Adrenal gland (tissue), 12 donors: ENCODE measurements around the gene PEPD. TPM values are rescaled to one million over a fixed set of nuclear protein-coding genes. Genes with fewer than 3 reads are reported as not detected.

Source experiments
- DNase-seq, 7 donors: peaks; one replicate each; pipeline ENCODE4 v3.0.0-alpha.2; 2019 to 2020
- H3K27ac ChIP-seq, 5 donors: fragments of 200-600 bp; sonication (generic) in 4 of 5; 1 replicate in 3 of 5; 2 replicates in 2 of 5; pipeline versions ENCODE4 v1.5.1 to v1.8.0; 2016 to 2020; ENCODE audit warnings: mild to moderate bottlenecking in 1 of 5
- H3K27me3 ChIP-seq: fragments of 200-600 bp; 2 replicates; pipeline ENCODE4 v1.8.0; 2021
- H3K36me3 ChIP-seq, 2 donors: fragments of 200-600 bp; replicated peaks in 1 of 2; 1 replicate in 1 of 2; 2 replicates in 1 of 2; pipeline versions ENCODE4 v1.5.1 to v1.8.0; 2018 to 2022
- H3K4me1 ChIP-seq, 2 donors: fragments of 200-600 bp; replicated peaks in 1 of 2; 1 replicate in 1 of 2; 2 replicates in 1 of 2; pipeline versions ENCODE4 v1.5.1 to v1.8.0; 2018 to 2021
- H3K4me3 ChIP-seq, 4 donors: fragments of 200-600 bp; sonication (generic) in 3 of 4; one replicate each; pipeline ENCODE4 v1.5.1; 2016 to 2018
- H3K9me3 ChIP-seq, 3 donors: fragments of 200-600 bp; sonication (generic) in 1 of 3; replicated peaks in 1 of 3; 1 replicate in 2 of 3; 2 replicates in 1 of 3; pipeline versions ENCODE4 v1.5.1 to v1.8.0; 2016 to 2021
- POLR2A ChIP-seq, 2 donors: fragments of 450-650 bp; IDR thresholded peaks; one replicate each; pipeline ENCODE4 v1.6.1; 2017; ENCODE audit warnings: antibody characterized with exemption in 2 of 2, mild to moderate bottlenecking in 2 of 2, moderate library complexity in 1 of 2
- WGBS, 4 donors: extraction: QIAGEN DNeasy Blood & Tissue Kit in 2 of 4; methylation state at CpG; one replicate each; pipeline versions ENCODE4 v1.1.5 to v1.1.7; 2013 to 2017; 5-methylcytosine and 5-hydroxymethylcytosine counted together
- intact Hi-C, 2 donors: fragments of 100-400 bp; cut with DNase I; formaldehyde crosslinking; loops; one replicate each; pipeline versions ENCODE4 v1.14.1 to v1.15.0; 2022 to 2023
- polyA plus RNA-seq, 3 donors: library from polyadenylated mRNA; stranded (reverse); fragments of 200-250 nt in 2 of 3; fragments of 350-450 nt in 1 of 3; fragmentation: Illumina TruSeq in 1 of 3; extraction: RNeasy Lipid Tissue Mini Kit (QIAGEN cat#74804) in 1 of 3; gene quantifications; one replicate each; pipeline ENCODE4 v1.2.3, GENCODE V29; 2013 to 2014
- total RNA-seq, 9 donors: library from RNA; depleted of rRNA in 4 of 9; stranded (reverse); fragments of >200 nt in 4 of 9; fragments of 120-200 nt in 1 of 9; fragmentation: NEBNext Ultra II Directional in 1 of 9; extraction: Animal tissue kit (Norgen Biotek cat#: 25700) in 1 of 9; gene quantifications; one replicate each; pipeline versions ENCODE4 v1.1.0 to v1.2.4, GENCODE V29; 2013 to 2023
- TF ChIP-seq, protein P1 (sequence below), 6 experiments: fragments of 450-650 bp in 4 of 6; fragments of 200-600 bp in 2 of 6; sonication (generic) in 1 of 6; IDR thresholded peaks; 1 replicate in 5 of 6; 2 replicates in 1 of 6; pipeline versions ENCODE4 v1.5.1 to v1.8.0; 2016 to 2021; ENCODE audit warnings: antibody characterized with exemption in 6 of 6, mild to moderate bottlenecking in 2 of 6, moderate library complexity in 1 of 6
- donor health status: healthy with polysubstance abuse.
- donor health status: Bipolar disorder and iron deficiency.
- donor health status: DM: yes; HTN: yes; CAD: no.
- donor health status: DM: no; HTN: no; CAD: no.
- donor health status: DM: no; HTN: no; CAD: no.
- donor health status: DM: yes; HTN: yes; CAD: no.

The PEPD gene
- total and polyA plus RNA-seq, 12 donors = 24.4 to 311 (median 116) TPM

DNA sequence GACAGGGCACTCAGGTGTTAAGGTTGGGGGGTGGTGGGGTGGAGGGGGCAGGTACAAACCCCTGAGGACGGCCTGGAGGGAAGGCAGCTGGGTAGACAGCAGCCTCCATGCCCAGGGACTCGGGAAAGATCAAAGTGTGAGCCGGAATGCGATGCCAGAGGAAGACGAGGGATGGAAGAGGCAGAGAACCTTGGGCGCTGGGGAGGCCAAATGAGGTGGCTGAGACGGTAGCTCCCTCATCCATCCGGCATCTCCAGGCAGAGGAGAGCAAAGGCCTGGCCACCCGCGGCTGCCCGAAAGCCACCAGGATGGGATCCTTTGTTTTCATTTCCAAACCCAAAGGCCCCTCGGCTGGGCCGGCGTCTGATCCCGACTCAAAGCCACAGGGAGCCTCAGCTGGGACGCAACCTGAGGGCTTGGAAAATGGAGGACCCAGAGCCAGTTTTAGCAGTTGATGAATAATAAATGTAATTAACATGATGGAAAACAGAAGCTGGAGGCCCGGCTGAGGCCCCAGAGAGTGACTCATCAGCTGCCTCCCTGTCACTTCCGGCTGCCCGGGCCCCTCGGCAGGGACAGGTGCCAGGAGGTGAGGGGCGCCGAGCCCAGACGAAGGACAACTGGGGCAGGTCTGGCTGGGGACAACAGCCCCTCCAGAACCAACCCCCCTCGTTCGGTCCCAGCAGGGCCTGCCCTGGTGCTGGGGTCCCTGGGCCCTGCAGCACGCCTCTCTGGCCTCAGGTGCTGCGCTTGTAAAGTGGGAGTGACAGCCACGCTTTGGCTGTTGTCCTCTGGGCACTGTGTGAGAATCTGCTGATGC, 86.5 kb downstream of the PEPD start:
- Histone ChIP-seq H3K27ac (peak overlapping the region in 1 of 5 donors; percentile 47), H3K27me3 (no peaks in the 10 kb centered on the region), H3K4me1 (no peaks in the 10 kb centered on the region), H3K4me3 (no peak overlapping the region), H3K9me3 (no peaks in the 10 kb centered on the region), H3K36me3 (no peaks in the 10 kb centered on the region)
- TF ChIP-seq POLR2A (IDR thresholded peaks at IDR 0.05) = no peak
- TF ChIP-seq, protein P1, sequence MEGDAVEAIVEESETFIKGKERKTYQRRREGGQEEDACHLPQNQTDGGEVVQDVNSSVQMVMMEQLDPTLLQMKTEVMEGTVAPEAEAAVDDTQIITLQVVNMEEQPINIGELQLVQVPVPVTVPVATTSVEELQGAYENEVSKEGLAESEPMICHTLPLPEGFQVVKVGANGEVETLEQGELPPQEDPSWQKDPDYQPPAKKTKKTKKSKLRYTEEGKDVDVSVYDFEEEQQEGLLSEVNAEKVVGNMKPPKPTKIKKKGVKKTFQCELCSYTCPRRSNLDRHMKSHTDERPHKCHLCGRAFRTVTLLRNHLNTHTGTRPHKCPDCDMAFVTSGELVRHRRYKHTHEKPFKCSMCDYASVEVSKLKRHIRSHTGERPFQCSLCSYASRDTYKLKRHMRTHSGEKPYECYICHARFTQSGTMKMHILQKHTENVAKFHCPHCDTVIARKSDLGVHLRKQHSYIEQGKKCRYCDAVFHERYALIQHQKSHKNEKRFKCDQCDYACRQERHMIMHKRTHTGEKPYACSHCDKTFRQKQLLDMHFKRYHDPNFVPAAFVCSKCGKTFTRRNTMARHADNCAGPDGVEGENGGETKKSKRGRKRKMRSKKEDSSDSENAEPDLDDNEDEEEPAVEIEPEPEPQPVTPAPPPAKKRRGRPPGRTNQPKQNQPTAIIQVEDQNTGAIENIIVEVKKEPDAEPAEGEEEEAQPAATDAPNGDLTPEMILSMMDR (IDR thresholded peaks at IDR 0.05) = no peak
- intact Hi-C loops = loop anchor here in 1 of 2 donors (5.0 kb wide), 1 partner anchor 337 kb away; no protein-coding TSS in a partner anchor
- 60 to 84% (median 71%) methylated on average over 16 to 28 of the region's 28 CpGs for WGBS, 4 donors
- DNase-seq = peak in 1 of 7 donors; percentile 72

DNA sequence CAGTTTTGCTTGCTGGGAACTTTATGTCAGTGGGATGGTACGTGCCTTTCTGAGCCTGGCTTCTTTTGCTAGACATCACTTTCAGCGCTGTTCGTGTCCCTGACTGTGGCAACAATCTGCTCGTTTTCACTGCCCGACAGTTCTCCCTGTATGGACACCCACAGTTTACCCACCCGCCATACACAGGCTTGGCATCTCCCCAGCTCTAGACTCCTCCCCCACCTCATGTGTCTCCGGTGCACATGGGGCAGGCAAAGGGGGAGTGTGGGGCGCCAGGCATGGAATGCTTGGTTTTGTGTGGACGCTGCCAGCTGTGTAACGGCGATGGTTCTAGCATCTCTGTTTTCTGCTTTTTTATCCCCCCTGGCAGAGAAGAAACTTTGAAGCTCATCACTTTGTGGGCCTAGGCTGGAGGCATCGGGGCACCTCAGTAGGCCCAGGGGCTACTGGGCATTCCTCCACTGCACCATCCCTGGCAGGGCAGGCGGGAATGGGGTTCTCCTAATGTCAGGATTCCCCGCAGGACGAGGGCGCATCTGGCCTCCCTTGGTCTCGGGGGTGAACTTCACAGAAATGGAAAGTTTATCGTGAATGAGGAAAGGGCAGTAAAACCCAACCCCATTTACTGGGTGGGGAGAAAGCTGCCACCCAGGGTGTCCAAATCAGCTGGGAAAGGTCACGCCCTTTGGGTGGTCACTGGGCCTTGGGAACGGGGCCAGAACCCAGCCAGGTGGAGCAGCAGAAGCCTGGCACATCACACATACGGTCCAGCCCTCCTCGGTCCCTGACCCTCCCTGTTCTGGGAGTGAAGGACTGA, 87.3 kb downstream of the PEPD start:
- no peak for DNase-seq
- Histone ChIP-seq H3K27ac (no peak overlapping the region), H3K27me3 (no peaks in the 10 kb centered on the region), H3K4me1 (no peaks in the 10 kb centered on the region), H3K9me3 (no peaks in the 10 kb centered on the region), H3K36me3 (no peaks in the 10 kb centered on the region), H3K4me3 (no peak overlapping the region)
- TF ChIP-seq, protein P1 (IDR thresholded peaks at IDR 0.05) = no peak
- no peak for TF ChIP-seq POLR2A (IDR thresholded peaks at IDR 0.05)
- intact Hi-C loops = loop anchor here in 1 of 2 donors (5.0 kb wide), 1 partner anchor 338 kb away; no protein-coding TSS in a partner anchor
- WGBS, 4 donors = 89 to 93% (median 91%) methylated on average over 22 of the region's 22 CpGs

DNA sequence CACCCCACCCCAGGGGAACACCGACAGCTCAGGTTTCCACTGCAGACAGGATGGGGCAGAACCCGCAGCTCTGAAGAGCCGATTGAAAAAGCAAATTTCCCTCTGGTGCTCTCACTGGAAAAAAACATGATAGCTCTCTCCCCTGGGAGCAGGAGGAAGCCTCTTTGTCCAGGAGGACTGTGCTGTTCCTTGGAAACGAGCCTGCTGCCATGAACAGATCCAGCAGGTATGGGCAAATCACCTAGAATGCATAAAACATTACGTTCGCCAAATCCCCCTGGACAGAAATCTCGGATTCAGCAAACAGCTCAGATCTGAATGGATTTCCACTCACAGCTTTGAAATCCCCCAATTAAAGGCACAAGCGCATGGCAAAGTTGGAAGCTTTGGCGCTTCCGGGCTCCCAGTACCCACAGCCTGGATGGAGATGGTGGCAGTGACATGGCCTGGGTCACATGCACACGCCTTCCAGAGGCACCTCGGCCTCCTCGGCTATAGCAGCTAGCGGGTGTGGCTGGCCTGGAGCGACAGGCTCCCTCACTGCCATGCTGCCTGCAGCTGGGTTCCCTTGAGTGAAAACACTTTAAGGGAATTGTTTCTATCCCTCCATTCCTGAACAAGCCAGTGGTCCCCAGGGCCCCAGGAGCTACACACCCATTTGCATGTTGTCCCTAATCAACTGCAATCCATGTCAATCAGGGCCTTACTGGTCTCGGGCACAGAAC, 89.0 kb downstream of the PEPD start:
- Histone ChIP-seq H3K36me3 (no peaks in the 10 kb centered on the region), H3K9me3 (no peaks in the 10 kb centered on the region), H3K27me3 (no peaks in the 10 kb centered on the region), H3K27ac (peak overlapping the region in 1 of 5 donors; percentile 21), H3K4me3 (no peak overlapping the region), H3K4me1 (no peaks in the 10 kb centered on the region)
- DNase-seq = no peak
- TF ChIP-seq, protein P1 (IDR thresholded peaks at IDR 0.05) = no peak
- no peak for TF ChIP-seq POLR2A (IDR thresholded peaks at IDR 0.05)
- intact Hi-C loops = loop anchor here (2.0 to 5.0 kb wide), 2 partner anchors 336 to 340 kb away; no protein-coding TSS in a partner anchor
- WGBS, 4 donors = 69 to 79% (median 74%) methylated on average over 5 to 16 of the region's 16 CpGs
